Measurements from ENCODE around the gene CHST3.

Gene CHST3

GRCh38 chr10:71982269-71983178, 18.3 kb downstream of the CHST3 start:
- no peak for TF ChIP-seq TSHZ2 (CRISPR knock-in tag; IDR thresholded peaks at IDR 0.05)
- TF ChIP-seq ZNF8 (CRISPR knock-in tag; IDR thresholded peaks at IDR 0.05): no peak
- TF ChIP-seq TCF4 (CRISPR knock-in tag; IDR thresholded peaks at IDR 0.05; ENCODE audit: borderline replicate concordance): no peak
- no peak for TF ChIP-seq ZFP3 (CRISPR knock-in tag; IDR thresholded peaks at IDR 0.05)
- ATAC-seq: no peak

DNA sequence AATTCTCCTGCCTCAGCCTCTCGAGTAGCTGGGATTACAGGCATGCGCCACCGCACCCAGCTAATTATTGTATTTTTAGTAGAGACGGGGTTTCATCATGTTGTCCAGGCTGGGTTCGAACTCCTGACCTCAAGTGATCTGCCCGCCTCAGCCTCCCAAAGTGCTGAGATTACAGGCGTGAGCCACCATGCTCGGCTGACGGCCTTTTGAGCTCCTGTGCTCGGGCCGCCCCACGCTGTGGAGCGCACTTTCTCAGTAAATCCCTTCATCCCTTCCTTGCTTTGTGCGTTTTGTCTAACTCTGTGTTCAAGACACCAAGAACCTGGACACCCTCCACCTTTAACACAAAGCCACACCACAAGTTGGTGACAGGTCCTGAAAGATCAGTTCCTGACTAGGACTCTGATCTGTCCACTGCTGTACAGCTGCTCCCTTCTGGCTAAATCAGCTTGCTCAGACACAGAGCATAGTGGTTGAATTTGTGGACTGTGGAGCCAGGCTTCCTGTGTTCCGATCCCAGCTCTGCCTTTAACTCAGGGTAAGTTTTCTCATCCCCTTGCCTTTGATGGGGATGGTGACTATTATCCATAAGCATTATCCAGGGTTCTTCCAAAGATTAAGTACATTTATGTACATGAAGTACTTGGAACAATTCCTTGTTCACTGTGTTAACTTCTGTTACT, 20.1 kb downstream of the CHST3 start:
- TF ChIP-seq TOX (CRISPR knock-in tag; IDR thresholded peaks at IDR 0.05; ENCODE audit: borderline replicate concordance) (no peak), TSHZ2 (CRISPR knock-in tag; IDR thresholded peaks at IDR 0.05) (no peak), ISL1 (CRISPR knock-in tag; IDR thresholded peaks at IDR 0.05) (no peak), BACH2 (CRISPR knock-in tag; IDR thresholded peaks at IDR 0.05; ENCODE audit: borderline replicate concordance) (no peak), ZFP30 (CRISPR knock-in tag; IDR thresholded peaks at IDR 0.05) (no peak), ARNTL (CRISPR knock-in tag; IDR thresholded peaks at IDR 0.05; ENCODE audit: borderline replicate concordance, low read depth) (no peak), GLIS3 (CRISPR knock-in tag; IDR thresholded peaks at IDR 0.05) (no peak), ZNF70 (CRISPR knock-in tag; IDR thresholded peaks at IDR 0.05) (no peak), ZNF8 (CRISPR knock-in tag; IDR thresholded peaks at IDR 0.05) (no peak), CSDC2 (CRISPR knock-in tag; IDR thresholded peaks at IDR 0.05) (no peak), CSRNP3 (CRISPR knock-in tag; IDR thresholded peaks at IDR 0.05) (no peak), ZFP3 (CRISPR knock-in tag; IDR thresholded peaks at IDR 0.05) (no peak), TCF4 (CRISPR knock-in tag; IDR thresholded peaks at IDR 0.05; ENCODE audit: borderline replicate concordance) (no peak), PPARA (CRISPR knock-in tag; IDR thresholded peaks at IDR 0.05; ENCODE audit: borderline replicate concordance) (no peak)
- TF ChIP-seq, protein P1, sequence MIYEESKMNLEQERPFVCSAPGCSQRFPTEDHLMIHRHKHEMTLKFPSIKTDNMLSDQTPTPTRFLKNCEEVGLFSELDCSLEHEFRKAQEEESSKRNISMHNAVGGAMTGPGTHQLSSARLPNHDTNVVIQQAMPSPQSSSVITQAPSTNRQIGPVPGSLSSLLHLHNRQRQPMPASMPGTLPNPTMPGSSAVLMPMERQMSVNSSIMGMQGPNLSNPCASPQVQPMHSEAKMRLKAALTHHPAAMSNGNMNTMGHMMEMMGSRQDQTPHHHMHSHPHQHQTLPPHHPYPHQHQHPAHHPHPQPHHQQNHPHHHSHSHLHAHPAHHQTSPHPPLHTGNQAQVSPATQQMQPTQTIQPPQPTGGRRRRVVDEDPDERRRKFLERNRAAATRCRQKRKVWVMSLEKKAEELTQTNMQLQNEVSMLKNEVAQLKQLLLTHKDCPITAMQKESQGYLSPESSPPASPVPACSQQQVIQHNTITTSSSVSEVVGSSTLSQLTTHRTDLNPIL (CRISPR knock-in tag; IDR thresholded peaks at IDR 0.05; ENCODE audit: low read depth): no peak
- TF ChIP-seq, protein P2, sequence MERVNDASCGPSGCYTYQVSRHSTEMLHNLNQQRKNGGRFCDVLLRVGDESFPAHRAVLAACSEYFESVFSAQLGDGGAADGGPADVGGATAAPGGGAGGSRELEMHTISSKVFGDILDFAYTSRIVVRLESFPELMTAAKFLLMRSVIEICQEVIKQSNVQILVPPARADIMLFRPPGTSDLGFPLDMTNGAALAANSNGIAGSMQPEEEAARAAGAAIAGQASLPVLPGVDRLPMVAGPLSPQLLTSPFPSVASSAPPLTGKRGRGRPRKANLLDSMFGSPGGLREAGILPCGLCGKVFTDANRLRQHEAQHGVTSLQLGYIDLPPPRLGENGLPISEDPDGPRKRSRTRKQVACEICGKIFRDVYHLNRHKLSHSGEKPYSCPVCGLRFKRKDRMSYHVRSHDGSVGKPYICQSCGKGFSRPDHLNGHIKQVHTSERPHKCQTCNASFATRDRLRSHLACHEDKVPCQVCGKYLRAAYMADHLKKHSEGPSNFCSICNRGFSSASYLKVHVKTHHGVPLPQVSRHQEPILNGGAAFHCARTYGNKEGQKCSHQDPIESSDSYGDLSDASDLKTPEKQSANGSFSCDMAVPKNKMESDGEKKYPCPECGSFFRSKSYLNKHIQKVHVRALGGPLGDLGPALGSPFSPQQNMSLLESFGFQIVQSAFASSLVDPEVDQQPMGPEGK (CRISPR knock-in tag; IDR thresholded peaks at IDR 0.05; ENCODE audit: borderline replicate concordance): no peak
- TF ChIP-seq, protein P3, sequence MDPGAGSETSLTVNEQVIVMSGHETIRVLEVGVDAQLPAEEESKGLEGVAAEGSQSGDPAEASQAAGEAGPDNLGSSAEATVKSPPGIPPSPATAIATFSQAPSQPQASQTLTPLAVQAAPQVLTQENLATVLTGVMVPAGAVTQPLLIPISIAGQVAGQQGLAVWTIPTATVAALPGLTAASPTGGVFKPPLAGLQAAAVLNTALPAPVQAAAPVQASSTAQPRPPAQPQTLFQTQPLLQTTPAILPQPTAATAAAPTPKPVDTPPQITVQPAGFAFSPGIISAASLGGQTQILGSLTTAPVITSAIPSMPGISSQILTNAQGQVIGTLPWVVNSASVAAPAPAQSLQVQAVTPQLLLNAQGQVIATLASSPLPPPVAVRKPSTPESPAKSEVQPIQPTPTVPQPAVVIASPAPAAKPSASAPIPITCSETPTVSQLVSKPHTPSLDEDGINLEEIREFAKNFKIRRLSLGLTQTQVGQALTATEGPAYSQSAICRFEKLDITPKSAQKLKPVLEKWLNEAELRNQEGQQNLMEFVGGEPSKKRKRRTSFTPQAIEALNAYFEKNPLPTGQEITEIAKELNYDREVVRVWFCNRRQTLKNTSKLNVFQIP (CRISPR knock-in tag; IDR thresholded peaks at IDR 0.05; ENCODE audit: borderline replicate concordance, low read depth): no peak
- ATAC-seq: no peak

Measured in SK-N-SH treated with all-trans-retinoic acid at 6 μM for 48 hours (cell line).